Osteocyte (in vitro differentiated cells): ENCODE data around the gene TNN. TPM values are rescaled to one million over a fixed set of nuclear protein-coding genes. Genes with fewer than 3 reads are reported as not detected.

Source experiments
- DNase-seq: peaks from one replicate; pipeline ENCODE4 v3.0.0; 2021; ENCODE audit warnings: mixed read lengths; ENCODE audit not compliant: unreplicated experiment; ENCODE audit errors: extremely low spot score
- H3K27ac Mint-ChIP-seq: one replicate; pipeline ENCODE4 v1.8.0; 2021; ENCODE audit warnings: mild to moderate bottlenecking, mixed read lengths; ENCODE audit not compliant: unreplicated experiment
- H3K27me3 Mint-ChIP-seq: one replicate; pipeline ENCODE4 v1.8.0; 2021; ENCODE audit warnings: mixed read lengths; ENCODE audit not compliant: unreplicated experiment
- H3K36me3 Mint-ChIP-seq: one replicate; pipeline ENCODE4 v1.8.0; 2021; ENCODE audit warnings: mixed read lengths; ENCODE audit not compliant: unreplicated experiment
- H3K4me1 Mint-ChIP-seq: one replicate; pipeline ENCODE4 v1.8.0; 2021; ENCODE audit warnings: mixed read lengths; ENCODE audit not compliant: unreplicated experiment
- H3K4me3 Mint-ChIP-seq: one replicate; pipeline ENCODE4 v1.8.0; 2021; ENCODE audit warnings: mild to moderate bottlenecking, moderate library complexity, mixed read lengths; ENCODE audit not compliant: unreplicated experiment
- H3K9me3 Mint-ChIP-seq: one replicate; pipeline ENCODE4 v1.8.0; 2021; ENCODE audit warnings: mixed read lengths; ENCODE audit not compliant: unreplicated experiment
- CTCF ChIP-seq: fragments of 200-600 bp; sonication (generic); IDR thresholded peaks from 2 replicates; pipeline ENCODE4 v1.5.0; 2021; ENCODE audit warnings: antibody characterized with exemption, mild to moderate bottlenecking, moderate library complexity
- total RNA-seq: library from RNA; stranded (reverse); gene quantifications from 2 replicates; pipeline ENCODE4 v1.2.1, GENCODE V29; 2021

TNN gene
- total RNA-seq, 1 donor from 2014 or later, result not detected

- Mint-ChIP-seq H3K36me3 (no peaks in the 10 kb centered on the region), H3K27ac (no peak overlapping the region), H3K4me1 (peaks cover 14% of the 10 kb centered on the region), H3K9me3 (no peaks in the 10 kb centered on the region), H3K27me3 (peaks cover 8% of the 10 kb centered on the region), H3K4me3 (no peak overlapping the region)
- no peak for TF ChIP-seq CTCF
- no peak for DNase-seq
Observed at GRCh38 chr1:175188936-175189335, 121.3 kb downstream of the TNN start.

- H3K4me3 Mint-ChIP-seq, result peak overlapping the region; percentile 85
- peaks cover 7% of the 10 kb centered on the region for H3K27me3 Mint-ChIP-seq
- no peaks in the 10 kb centered on the region for H3K9me3 Mint-ChIP-seq
- peaks cover 14% of the 10 kb centered on the region for H3K4me1 Mint-ChIP-seq
- no peaks in the 10 kb centered on the region for H3K36me3 Mint-ChIP-seq
- DNase-seq, result no peak
- TF ChIP-seq CTCF, result no peak
- H3K27ac Mint-ChIP-seq, result no peak overlapping the region
Observed at GRCh38 chr1:175191659-175192058, 124.0 kb downstream of the TNN start.

DNA sequence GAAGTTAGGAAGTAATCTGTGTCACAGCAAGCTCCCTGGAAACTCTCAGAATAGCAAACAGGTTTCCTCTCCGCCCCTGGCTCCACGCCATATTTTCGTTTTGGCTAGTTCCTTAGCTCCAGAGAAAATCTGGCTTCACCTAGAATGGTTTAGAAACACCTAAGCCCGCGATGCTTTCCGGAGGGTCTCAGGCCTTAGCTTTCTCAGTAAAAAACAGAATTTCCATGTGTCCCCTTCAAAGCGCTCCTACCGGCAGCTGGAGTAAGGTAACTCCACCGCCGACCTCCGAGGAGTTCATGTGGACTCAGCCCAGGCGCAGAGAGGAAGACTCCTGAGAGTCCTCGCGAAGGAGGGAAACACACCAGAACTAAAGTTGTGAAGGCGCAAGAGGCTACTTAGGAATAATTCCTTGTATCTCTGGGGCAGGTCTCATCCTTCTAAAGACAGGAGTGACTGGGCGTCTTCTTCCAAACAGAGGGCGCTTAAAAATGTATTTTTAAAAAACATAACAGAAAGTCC is 124.5 kb downstream of the TNN start:
- H3K27me3 Mint-ChIP-seq, result peaks cover 6% of the 10 kb centered on the region
- TF ChIP-seq CTCF, result no peak
- H3K36me3 Mint-ChIP-seq, result no peaks in the 10 kb centered on the region
- peak overlapping the region; percentile 85 for H3K4me3 Mint-ChIP-seq
- H3K9me3 Mint-ChIP-seq, result no peaks in the 10 kb centered on the region
- peak overlapping the region; percentile 58 for H3K27ac Mint-ChIP-seq
- no peak for DNase-seq
- peaks cover 14% of the 10 kb centered on the region for H3K4me1 Mint-ChIP-seq

GRCh38 chr1:175192630-175193526 is 125.2 kb downstream of the TNN start, which contains the start of gene KIAA0040:
TSS of gene KIAA0040 (minus strand) at chr1:175192776. CDS start at chr1:175161013, 31,763 bp downstream.
- H3K27me3 Mint-ChIP-seq, result peaks cover 6% of the 10 kb centered on the region
- H3K27ac Mint-ChIP-seq, result peak within 1 kb of the TSS; percentile 75
- peaks cover 14% of the 10 kb centered on the region for H3K4me1 Mint-ChIP-seq
- no peak for TF ChIP-seq CTCF
- H3K36me3 Mint-ChIP-seq, result no peaks in the 10 kb centered on the region
- no peak for DNase-seq
- no peaks in the 10 kb centered on the region for H3K9me3 Mint-ChIP-seq
- peak within 1 kb of the TSS; percentile 85 for H3K4me3 Mint-ChIP-seq

GRCh38 chr1:175193527-175193910 is 125.9 kb downstream of the TNN start:
- peaks cover 6% of the 10 kb centered on the region for H3K27me3 Mint-ChIP-seq
- DNase-seq, result no peak

More at GRCh38 chr1:175193527-175193910, 125.9 kb downstream of the TNN start:
- H3K4me1 Mint-ChIP-seq, result peaks cover 14% of the 10 kb centered on the region
- H3K36me3 Mint-ChIP-seq, result no peaks in the 10 kb centered on the region
- H3K9me3 Mint-ChIP-seq, result no peaks in the 10 kb centered on the region
- peak overlapping the region; percentile 85 for H3K4me3 Mint-ChIP-seq
- no peak for TF ChIP-seq CTCF
- H3K27ac Mint-ChIP-seq, result peak overlapping the region; percentile 75
